CMK (cell line): Measurements from ENCODE around the gene LTBP2.

Source experiments
- DNase-seq: peaks from one replicate; pipeline ENCODE4 v3.0.0-alpha.2; 2010; ENCODE audit warnings: low read depth

The LTBP2 gene

GRCh38 chr14:74611650-74612349 is at the start of gene LTBP2:
TSS of gene LTBP2 (minus strand) at chr14:74612237. CDS start at chr14:74611944, 293 bp downstream.
- DNase-seq, result no peak

- no peak for DNase-seq
Observed at GRCh38 chr14:74660863-74661262, 48.8 kb upstream of the LTBP2 start.

- DNase-seq, result no peak
Observed at GRCh38 chr14:74660167-74660566, 48.1 kb upstream of the LTBP2 start.

- no peak for DNase-seq
Observed at GRCh38 chr14:74658535-74659131, 46.6 kb upstream of the LTBP2 start.

- no peak for DNase-seq
Observed at GRCh38 chr14:74656964-74657363, 44.9 kb upstream of the LTBP2 start.

GRCh38 chr14:74655599-74656395 is 43.8 kb upstream of the LTBP2 start:
- no peak for DNase-seq

- no peak for DNase-seq
Observed at GRCh38 chr14:74654931-74655330, 42.9 kb upstream of the LTBP2 start.

GRCh38 chr14:74653386-74654138 is 41.5 kb upstream of the LTBP2 start:
- no peak for DNase-seq

- DNase-seq, result no peak
Observed at GRCh38 chr14:74652541-74652940, 40.5 kb upstream of the LTBP2 start.

GRCh38 chr14:74650927-74651686 is 39.1 kb upstream of the LTBP2 start:
- no peak for DNase-seq

GRCh38 chr14:74649673-74650072 is 37.6 kb upstream of the LTBP2 start:
- DNase-seq, result no peak

GRCh38 chr14:74649167-74649566 is 37.1 kb upstream of the LTBP2 start:
- no peak for DNase-seq

- DNase-seq, result no peak
Observed at GRCh38 chr14:74648601-74649000, 36.6 kb upstream of the LTBP2 start.

- no peak for DNase-seq
Observed at GRCh38 chr14:74647678-74648461, 35.8 kb upstream of the LTBP2 start.

GRCh38 chr14:74647061-74647677 is 35.1 kb upstream of the LTBP2 start:
- DNase-seq, result no peak

GRCh38 chr14:74645756-74646470 is 33.9 kb upstream of the LTBP2 start:
- no peak for DNase-seq

- no peak for DNase-seq
Observed at GRCh38 chr14:74645244-74645643, 33.2 kb upstream of the LTBP2 start.

- DNase-seq, result no peak
Observed at GRCh38 chr14:74641601-74642391, 29.8 kb upstream of the LTBP2 start.

GRCh38 chr14:74638966-74639365 is 26.9 kb upstream of the LTBP2 start:
- DNase-seq, result no peak
